GM12875 (cell line): Measurements from ENCODE around the gene CDH2.

Source experiments
- H3K4me3 ChIP-seq: one replicate; pipeline ENCODE4 v1.5.1; 2011; ENCODE audit warnings: low read depth, low read length, control low read depth
- TF ChIP-seq, protein P1 (sequence below): IDR thresholded peaks from 2 replicates; pipeline ENCODE4 v1.5.1; 2011; ENCODE audit warnings: low read depth, mild to moderate bottlenecking, control low read depth, inconsistent platforms, low read length, moderate library complexity, borderline replicate concordance; ENCODE audit not compliant: insufficient read depth

CDH2 gene

DNA sequence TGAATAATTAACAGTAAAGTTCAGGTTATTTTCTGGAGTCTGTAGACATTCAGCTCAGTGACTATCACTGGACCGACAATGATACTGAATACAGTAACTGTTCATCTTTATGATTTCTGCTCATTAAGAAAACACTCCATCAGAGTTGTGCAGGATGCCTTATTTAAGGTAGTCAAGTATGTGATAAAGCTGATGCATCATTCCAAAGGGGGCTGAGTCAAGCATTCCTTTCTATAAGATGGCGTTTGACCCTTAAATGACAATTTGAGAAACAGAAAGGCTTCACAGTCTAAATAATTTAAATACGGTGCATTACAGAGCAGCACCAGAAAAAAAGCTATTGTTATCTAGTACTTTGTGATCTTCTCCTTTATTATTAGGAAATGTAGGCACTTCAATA, 131.1 kb downstream of the CDH2 start:
- no peak overlapping the region for H3K4me3 ChIP-seq
- TF ChIP-seq, protein P1, sequence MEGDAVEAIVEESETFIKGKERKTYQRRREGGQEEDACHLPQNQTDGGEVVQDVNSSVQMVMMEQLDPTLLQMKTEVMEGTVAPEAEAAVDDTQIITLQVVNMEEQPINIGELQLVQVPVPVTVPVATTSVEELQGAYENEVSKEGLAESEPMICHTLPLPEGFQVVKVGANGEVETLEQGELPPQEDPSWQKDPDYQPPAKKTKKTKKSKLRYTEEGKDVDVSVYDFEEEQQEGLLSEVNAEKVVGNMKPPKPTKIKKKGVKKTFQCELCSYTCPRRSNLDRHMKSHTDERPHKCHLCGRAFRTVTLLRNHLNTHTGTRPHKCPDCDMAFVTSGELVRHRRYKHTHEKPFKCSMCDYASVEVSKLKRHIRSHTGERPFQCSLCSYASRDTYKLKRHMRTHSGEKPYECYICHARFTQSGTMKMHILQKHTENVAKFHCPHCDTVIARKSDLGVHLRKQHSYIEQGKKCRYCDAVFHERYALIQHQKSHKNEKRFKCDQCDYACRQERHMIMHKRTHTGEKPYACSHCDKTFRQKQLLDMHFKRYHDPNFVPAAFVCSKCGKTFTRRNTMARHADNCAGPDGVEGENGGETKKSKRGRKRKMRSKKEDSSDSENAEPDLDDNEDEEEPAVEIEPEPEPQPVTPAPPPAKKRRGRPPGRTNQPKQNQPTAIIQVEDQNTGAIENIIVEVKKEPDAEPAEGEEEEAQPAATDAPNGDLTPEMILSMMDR = no peak

DNA sequence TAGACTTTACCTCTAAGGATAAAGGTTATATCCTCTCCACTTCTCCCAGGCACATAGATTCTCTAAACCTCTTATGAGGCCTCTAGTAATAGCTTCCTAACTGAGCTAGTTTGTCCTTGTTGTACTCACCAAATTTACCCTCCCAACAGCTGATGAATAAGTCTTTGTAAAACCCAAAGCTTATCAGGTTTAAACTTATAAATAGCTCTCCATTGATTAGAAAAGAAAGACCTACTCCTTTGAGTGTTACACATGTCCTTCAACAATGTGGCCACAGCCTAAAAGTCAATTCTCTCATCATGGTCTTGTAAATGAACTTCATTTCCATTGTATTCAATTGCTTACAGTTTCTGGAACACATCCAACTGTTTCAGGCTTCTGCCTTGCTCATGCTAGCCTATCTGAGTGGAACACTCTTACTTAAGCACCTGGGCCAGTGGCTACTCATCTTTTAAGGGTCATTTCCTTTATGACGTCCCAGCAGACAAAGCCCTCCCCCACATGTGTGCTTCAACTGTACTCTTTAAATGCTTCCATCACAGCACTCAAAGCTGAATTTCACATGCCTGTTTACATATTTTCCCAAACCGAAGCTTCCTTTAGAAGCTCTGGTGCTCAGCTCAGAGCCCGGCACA, 131.6 kb downstream of the CDH2 start:
- no peak overlapping the region for H3K4me3 ChIP-seq
- TF ChIP-seq, protein P1 = no peak

DNA sequence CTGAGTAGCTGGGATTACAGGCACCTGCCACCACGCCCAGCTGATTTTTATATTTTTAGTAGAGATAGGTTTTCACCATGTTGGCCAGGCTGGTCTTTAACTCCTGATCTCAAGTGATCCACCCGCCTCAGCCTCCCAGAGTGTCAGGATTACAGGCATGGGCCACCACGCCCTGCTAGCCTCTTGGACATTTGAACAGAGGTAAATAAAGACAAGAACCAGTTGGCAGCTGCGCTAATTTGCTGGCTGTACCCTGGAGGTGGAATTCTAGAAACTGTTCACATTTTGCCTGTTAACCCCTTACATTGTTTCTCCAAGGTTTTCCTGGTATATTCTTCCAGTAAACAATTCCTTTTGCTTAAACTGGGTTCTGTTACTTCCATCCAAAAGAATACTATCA, 132.9 kb downstream of the CDH2 start:
- TF ChIP-seq, protein P1 = no peak
- no peak overlapping the region for H3K4me3 ChIP-seq

DNA sequence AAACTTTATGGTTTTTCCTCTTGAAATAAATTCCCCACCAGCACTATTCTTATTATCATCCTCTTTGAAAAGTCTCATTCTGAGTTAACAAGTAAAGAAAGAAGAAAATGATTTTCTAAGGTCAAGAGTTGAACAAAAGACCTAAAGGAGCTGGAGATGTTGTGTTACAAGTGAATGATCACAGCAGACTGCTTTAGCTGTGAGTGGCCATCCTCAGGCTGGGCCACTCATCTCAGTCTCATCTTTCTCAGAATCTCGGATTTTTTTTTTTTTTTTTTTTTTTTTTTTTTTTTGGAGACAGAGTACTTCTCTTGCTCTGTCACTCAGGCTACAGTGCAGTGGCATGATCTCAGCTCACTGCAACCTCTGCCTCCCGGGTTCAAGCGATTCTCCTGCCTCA, 133.3 kb downstream of the CDH2 start:
- no peak overlapping the region for H3K4me3 ChIP-seq
- TF ChIP-seq, protein P1 = no peak

DNA sequence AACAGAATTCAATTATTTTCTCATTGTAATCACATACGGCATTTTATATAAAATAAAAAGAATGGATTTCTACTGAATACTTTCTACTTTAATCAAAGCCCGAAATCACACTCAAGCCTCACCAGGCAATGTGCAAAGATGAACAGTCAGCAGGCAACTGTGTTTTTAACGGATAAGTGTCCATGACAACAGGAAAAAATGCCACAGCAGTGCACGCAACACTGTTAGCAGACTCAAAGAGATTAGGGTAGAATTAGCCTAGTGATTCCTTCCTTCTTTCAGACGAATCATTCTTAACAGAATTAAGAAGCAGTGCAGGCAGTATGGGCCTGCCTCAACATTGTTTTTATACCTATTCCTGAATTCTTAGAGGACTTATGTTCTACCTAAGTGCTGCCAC, 135.6 kb downstream of the CDH2 start:
- TF ChIP-seq, protein P1 = no peak
- no peak overlapping the region for H3K4me3 ChIP-seq

DNA sequence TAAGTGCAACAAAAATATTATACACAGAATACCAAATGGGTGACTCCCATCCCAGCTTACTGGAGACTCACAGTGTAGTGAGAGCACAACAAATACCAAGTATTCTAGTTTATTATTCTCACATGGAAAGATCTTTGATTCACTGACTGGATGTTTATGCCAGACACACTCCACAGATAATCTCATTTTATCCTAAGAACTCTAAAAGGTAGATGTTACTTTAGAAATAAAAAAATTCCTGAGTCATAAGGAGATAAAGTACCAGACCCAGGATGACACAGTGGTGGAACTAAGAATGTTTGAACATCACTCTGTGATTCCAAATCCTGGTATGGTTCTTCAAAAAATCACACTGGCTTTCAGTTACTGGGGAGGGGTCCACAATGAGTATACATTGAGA, 136.2 kb downstream of the CDH2 start:
- TF ChIP-seq, protein P1 = no peak

DNA sequence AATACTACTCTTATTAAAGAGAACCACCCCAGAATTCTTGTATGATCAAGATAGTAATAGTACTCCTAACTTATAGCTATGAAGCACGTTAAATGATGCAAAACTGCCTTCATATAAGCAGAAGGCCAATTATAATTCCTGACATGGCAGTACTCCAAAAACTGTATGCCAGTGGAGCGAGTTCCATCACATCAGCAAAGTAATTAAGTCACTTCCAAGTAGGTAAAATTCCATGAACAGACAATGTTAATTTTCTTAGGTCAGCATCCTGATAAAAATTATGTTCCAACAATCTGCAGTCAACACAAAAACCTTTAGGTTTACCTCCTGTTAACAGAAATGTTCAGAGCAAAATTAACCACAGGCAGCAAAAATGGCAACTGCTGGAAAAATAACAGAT, 136.7 kb downstream of the CDH2 start:
- H3K4me3 ChIP-seq = no peak overlapping the region
- TF ChIP-seq, protein P1 = no peak

More for the DNA sequence above, 136.2 kb downstream of the CDH2 start:
- H3K4me3 ChIP-seq = no peak overlapping the region
